ENCODE results near the gene PTTG1IP.

- TF ChIP-seq CTCF (IDR thresholded peaks at IDR 0.05) = no peak
- no peak for TF ChIP-seq POLR2A (IDR thresholded peaks at IDR 0.05)
- TF ChIP-seq POLR2AphosphoS5 (IDR thresholded peaks at IDR 0.05) = no peak
- TF ChIP-seq EP300 (IDR thresholded peaks at IDR 0.05) = no peak
Observed at GRCh38 chr21:44844256-44844655, 29.2 kb downstream of the PTTG1IP start.

All from sigmoid colon (tissue), 4 donors.